WTC11 (cell line): ENCODE measurements around the gene NETO2. TPM values are rescaled to one million over a fixed set of nuclear protein-coding genes. Genes with fewer than 3 reads are reported as not detected.

Source experiments
- ATAC-seq: fragments of 200-7000 bp; cut with Tn5 transposase; 2 replicates; pipeline ENCODE4 v1.10.0; 2021; ENCODE audit warnings: mild to moderate bottlenecking, moderate library complexity
- CTCF ChIA-PET: fragments of 300-600 bp; sonication (Branson Sonifier 250); formaldehyde crosslinking; loops from one replicate; lab custom pipeline; 2021; ENCODE audit warnings: antibody characterized with exemption; lab: Charles Lee
- POLR2A ChIA-PET: fragments of 350-600 bp; sonication (Branson Sonifier 250); formaldehyde crosslinking; loops from one replicate; lab custom pipeline; 2021; ENCODE audit warnings: antibody characterized with exemption; lab: Charles Lee
- DNase-seq: peaks from one replicate; pipeline ENCODE4 v3.0.0; 2021; ENCODE audit warnings: low spot score
- H3K27ac Mint-ChIP-seq: 2 replicates; pipeline ENCODE4 v1.8.0; 2021; ENCODE audit warnings: mixed read lengths
- H3K27me3 Mint-ChIP-seq: 2 replicates; pipeline ENCODE4 v1.8.0; 2021; ENCODE audit warnings: low read depth, mild to moderate bottlenecking, moderate library complexity, mixed read lengths
- H3K36me3 Mint-ChIP-seq: 2 replicates; pipeline ENCODE4 v1.8.0; 2021; ENCODE audit warnings: mixed read lengths
- H3K4me1 Mint-ChIP-seq: 2 replicates; pipeline ENCODE4 v1.8.0; 2022; ENCODE audit warnings: mixed read lengths
- H3K4me3 Mint-ChIP-seq: 2 replicates; pipeline ENCODE4 v1.8.0; 2021; ENCODE audit warnings: mild to moderate bottlenecking, moderate library complexity, mixed read lengths
- H3K9me3 Mint-ChIP-seq: 2 replicates; pipeline ENCODE4 v1.8.0; 2021; ENCODE audit warnings: mixed read lengths
- EMX1 ChIP-seq: fragments of 250-450 bp; sonication (Bioruptor Pico); IDR thresholded peaks from 2 replicates; pipeline ENCODE4 v1.8.0; 2021; ENCODE audit warnings: mild to moderate bottlenecking
- FOXJ3 ChIP-seq: sonication (generic); formaldehyde crosslinking; IDR thresholded peaks from 2 replicates; pipeline ENCODE4 v1.9.0; 2021; ENCODE audit warnings: missing genetic modification reagents, mild to moderate bottlenecking, borderline replicate concordance
- FOXP1 ChIP-seq: sonication (generic); formaldehyde crosslinking; IDR thresholded peaks from 2 replicates; pipeline ENCODE4 v1.8.0; 2022; ENCODE audit warnings: missing genetic modification reagents, mild to moderate bottlenecking, moderate library complexity, borderline replicate concordance
- HMGA2 ChIP-seq: fragments of 250-450 bp; sonication (Bioruptor Pico); IDR thresholded peaks from 2 replicates; pipeline ENCODE4 v1.4.0; 2021; ENCODE audit warnings: mild to moderate bottlenecking, moderate library complexity
- IRF2 ChIP-seq: sonication (generic); formaldehyde crosslinking; IDR thresholded peaks from 2 replicates; pipeline ENCODE4 v1.8.0; 2022; ENCODE audit warnings: low read depth, missing genetic modification reagents, borderline replicate concordance
- JAZF1 ChIP-seq: fragments of 250-450 bp; sonication (Bioruptor Pico); IDR thresholded peaks from 2 replicates; pipeline ENCODE4 v1.9.0; 2021; ENCODE audit warnings: moderate library complexity, mild to moderate bottlenecking, inconsistent platforms
- JUN ChIP-seq: sonication (generic); formaldehyde crosslinking; IDR thresholded peaks from 2 replicates; pipeline ENCODE4 v1.8.0; 2023; ENCODE audit warnings: mild to moderate bottlenecking, missing genetic modification reagents
- MYBL2 ChIP-seq: sonication (generic); formaldehyde crosslinking; IDR thresholded peaks from 2 replicates; pipeline ENCODE4 v1.8.1; 2023; ENCODE audit warnings: mild to moderate bottlenecking, moderate library complexity, missing genetic modification reagents
- NFATC4 ChIP-seq: fragments of 250-450 bp; sonication (Bioruptor Pico); IDR thresholded peaks from 2 replicates; pipeline ENCODE4 v1.9.0; 2021; ENCODE audit warnings: mild to moderate bottlenecking
- NFE2L1 ChIP-seq: sonication (generic); formaldehyde crosslinking; IDR thresholded peaks from 2 replicates; pipeline ENCODE4 v1.8.1; 2023; ENCODE audit warnings: missing genetic modification reagents
- NR3C1 ChIP-seq: sonication (generic); formaldehyde crosslinking; conservative IDR thresholded peaks from 2 replicates; pipeline ENCODE4 v1.8.1; 2023; ENCODE audit warnings: low read depth, mild to moderate bottlenecking, missing genetic modification reagents
- TEAD4 ChIP-seq: sonication (generic); formaldehyde crosslinking; IDR thresholded peaks from 2 replicates; pipeline ENCODE4 v1.8.0; 2022; ENCODE audit warnings: mild to moderate bottlenecking, missing genetic modification reagents
- ZNF232 ChIP-seq: sonication (generic); formaldehyde crosslinking; IDR thresholded peaks from 2 replicates; pipeline ENCODE4 v1.8.0; 2022; ENCODE audit warnings: mild to moderate bottlenecking, missing genetic modification reagents
- ZNF263 ChIP-seq: sonication (generic); formaldehyde crosslinking; IDR thresholded peaks from 2 replicates; pipeline ENCODE4 v1.8.1; 2022; ENCODE audit warnings: low read depth, mild to moderate bottlenecking, moderate library complexity, missing genetic modification reagents
- ZNF423 ChIP-seq: fragments of 250-450 bp; sonication (Bioruptor Pico); IDR thresholded peaks from 2 replicates; pipeline ENCODE4 v2.1.2; 2022; ENCODE audit warnings: mild to moderate bottlenecking, moderate library complexity
- total RNA-seq: library from RNA; stranded (reverse); gene quantifications from 3 replicates; pipeline ENCODE4 v1.2.3, GENCODE V29; 2021
- TF ChIP-seq, protein P1 (sequence below): sonication (generic); formaldehyde crosslinking; IDR thresholded peaks from 2 replicates; pipeline ENCODE4 v1.8.0; 2022; ENCODE audit warnings: mild to moderate bottlenecking, missing genetic modification reagents
- TF ChIP-seq, protein P2 (sequence below): sonication (generic); formaldehyde crosslinking; IDR thresholded peaks from 2 replicates; pipeline ENCODE4 v1.8.1; 2023; ENCODE audit warnings: mild to moderate bottlenecking, missing genetic modification reagents, borderline replicate concordance
- TF ChIP-seq, protein P3 (sequence below): sonication (generic); formaldehyde crosslinking; IDR thresholded peaks from 2 replicates; pipeline ENCODE4 v1.8.1; 2022; ENCODE audit warnings: low read depth, missing genetic modification reagents, borderline replicate concordance
- TF ChIP-seq, protein P4 (sequence below): sonication (generic); formaldehyde crosslinking; IDR thresholded peaks from 2 replicates; pipeline ENCODE4 v1.8.1; 2022; ENCODE audit warnings: mild to moderate bottlenecking, moderate library complexity, missing genetic modification reagents
- TF ChIP-seq, protein P5 (sequence below): sonication (generic); formaldehyde crosslinking; IDR thresholded peaks from 2 replicates; pipeline ENCODE4 v1.8.1; 2023; ENCODE audit warnings: mild to moderate bottlenecking, missing genetic modification reagents
- TF ChIP-seq, protein P6 (sequence below): fragments of 250-450 bp; sonication (Bioruptor Pico); IDR thresholded peaks from 2 replicates; pipeline ENCODE4 v1.8.0; 2021; ENCODE audit warnings: mild to moderate bottlenecking
- TF ChIP-seq, protein P7 (sequence below): sonication (generic); formaldehyde crosslinking; IDR thresholded peaks from 2 replicates; pipeline ENCODE4 v1.8.0; 2022; ENCODE audit warnings: missing genetic modification reagents

NETO2 gene
- total RNA-seq, 1 experiment from 2014 or later, result 21.8 TPM

DNA sequence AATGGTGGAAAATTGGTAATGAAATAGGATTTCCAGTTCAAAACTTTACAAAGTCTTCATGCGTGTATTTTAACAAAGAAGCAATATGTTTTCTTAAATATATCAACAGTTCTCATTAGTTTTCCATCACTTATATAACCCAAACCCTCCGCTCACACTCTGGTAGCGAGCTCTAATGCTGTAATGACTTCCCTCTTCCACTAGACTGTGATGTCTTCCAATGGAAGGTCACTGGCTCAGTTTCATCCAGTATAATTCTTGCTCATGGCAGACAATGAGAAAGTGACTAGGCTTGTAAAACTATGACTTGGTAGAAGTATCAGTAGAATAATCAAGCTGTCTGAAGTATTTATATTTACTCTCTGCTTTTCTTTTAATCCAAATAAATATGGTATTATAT is 32.8 kb downstream of the NETO2 start:
- no peak overlapping the region for H3K27ac Mint-ChIP-seq
- H3K4me3 Mint-ChIP-seq, result no peak overlapping the region
- CTCF ChIA-PET, result interaction anchor here (0.5 to 3.7 kb wide), 12 partner anchors 11 to 1054 kb away, joined by 3 to 26 read pairs (median 3); partner anchors contain the start of gene NETO2
- H3K4me1 Mint-ChIP-seq, result no peaks in the 10 kb centered on the region
- no peaks in the 10 kb centered on the region for H3K27me3 Mint-ChIP-seq
- POLR2A ChIA-PET, result interaction anchor here (0.6 kb wide), 1 partner anchor 170 kb away, joined by 4 read pairs; no protein-coding TSS in a partner anchor
- ATAC-seq, result peak; percentile 80
- H3K36me3 Mint-ChIP-seq, result peaks cover 7% of the 10 kb centered on the region; the same call in 1 of the 2 replicates
- no peak for DNase-seq
- TF ChIP-seq JAZF1 (CRISPR knock-in tag) (no peak), ZNF263 (CRISPR knock-in tag) (no peak), TEAD4 (CRISPR knock-in tag) (no peak), MYBL2 (no peak), EMX1 (CRISPR knock-in tag) (no peak)
- TF ChIP-seq, protein P1, sequence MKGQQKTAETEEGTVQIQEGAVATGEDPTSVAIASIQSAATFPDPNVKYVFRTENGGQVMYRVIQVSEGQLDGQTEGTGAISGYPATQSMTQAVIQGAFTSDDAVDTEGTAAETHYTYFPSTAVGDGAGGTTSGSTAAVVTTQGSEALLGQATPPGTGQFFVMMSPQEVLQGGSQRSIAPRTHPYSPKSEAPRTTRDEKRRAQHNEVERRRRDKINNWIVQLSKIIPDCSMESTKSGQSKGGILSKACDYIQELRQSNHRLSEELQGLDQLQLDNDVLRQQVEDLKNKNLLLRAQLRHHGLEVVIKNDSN, result no peak
- TF ChIP-seq, protein P2, sequence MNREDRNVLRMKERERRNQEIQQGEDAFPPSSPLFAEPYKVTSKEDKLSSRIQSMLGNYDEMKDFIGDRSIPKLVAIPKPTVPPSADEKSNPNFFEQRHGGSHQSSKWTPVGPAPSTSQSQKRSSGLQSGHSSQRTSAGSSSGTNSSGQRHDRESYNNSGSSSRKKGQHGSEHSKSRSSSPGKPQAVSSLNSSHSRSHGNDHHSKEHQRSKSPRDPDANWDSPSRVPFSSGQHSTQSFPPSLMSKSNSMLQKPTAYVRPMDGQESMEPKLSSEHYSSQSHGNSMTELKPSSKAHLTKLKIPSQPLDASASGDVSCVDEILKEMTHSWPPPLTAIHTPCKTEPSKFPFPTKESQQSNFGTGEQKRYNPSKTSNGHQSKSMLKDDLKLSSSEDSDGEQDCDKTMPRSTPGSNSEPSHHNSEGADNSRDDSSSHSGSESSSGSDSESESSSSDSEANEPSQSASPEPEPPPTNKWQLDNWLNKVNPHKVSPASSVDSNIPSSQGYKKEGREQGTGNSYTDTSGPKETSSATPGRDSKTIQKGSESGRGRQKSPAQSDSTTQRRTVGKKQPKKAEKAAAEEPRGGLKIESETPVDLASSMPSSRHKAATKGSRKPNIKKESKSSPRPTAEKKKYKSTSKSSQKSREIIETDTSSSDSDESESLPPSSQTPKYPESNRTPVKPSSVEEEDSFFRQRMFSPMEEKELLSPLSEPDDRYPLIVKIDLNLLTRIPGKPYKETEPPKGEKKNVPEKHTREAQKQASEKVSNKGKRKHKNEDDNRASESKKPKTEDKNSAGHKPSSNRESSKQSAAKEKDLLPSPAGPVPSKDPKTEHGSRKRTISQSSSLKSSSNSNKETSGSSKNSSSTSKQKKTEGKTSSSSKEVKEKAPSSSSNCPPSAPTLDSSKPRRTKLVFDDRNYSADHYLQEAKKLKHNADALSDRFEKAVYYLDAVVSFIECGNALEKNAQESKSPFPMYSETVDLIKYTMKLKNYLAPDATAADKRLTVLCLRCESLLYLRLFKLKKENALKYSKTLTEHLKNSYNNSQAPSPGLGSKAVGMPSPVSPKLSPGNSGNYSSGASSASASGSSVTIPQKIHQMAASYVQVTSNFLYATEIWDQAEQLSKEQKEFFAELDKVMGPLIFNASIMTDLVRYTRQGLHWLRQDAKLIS (CRISPR knock-in tag), result no peak
- peaks cover 6% of the 10 kb centered on the region; the same call in 1 of the 2 replicates for H3K9me3 Mint-ChIP-seq

DNA sequence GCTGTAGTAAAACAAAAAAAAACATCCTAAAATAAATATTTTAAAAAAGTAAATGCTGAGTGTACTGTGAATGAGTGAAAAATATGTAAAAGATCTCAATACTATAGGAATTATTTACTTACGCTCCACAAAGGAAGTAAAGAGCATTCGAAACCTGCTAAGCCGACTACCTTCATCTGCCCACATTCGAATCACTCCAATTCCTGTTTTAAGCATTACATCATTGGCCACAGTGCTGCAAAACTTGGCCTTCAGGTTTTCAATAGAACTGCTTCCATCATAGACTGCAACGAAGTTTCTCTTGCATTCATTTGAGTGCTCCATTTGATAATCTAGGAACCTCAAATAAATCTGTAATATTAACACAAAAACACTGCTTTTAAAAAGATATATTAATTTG is 34.4 kb downstream of the NETO2 start:
- CTCF ChIA-PET, result interaction anchor here (1.3 to 3.7 kb wide), 2 partner anchors 34 to 72 kb away, joined by 3 to 26 read pairs; partner anchors contain the start of gene NETO2
- TF ChIP-seq NFE2L1 (CRISPR knock-in tag) (no peak), ZNF423 (CRISPR knock-in tag) (no peak), JAZF1 (CRISPR knock-in tag) (no peak), NR3C1 (CRISPR knock-in tag) (no peak), NFATC4 (CRISPR knock-in tag) (no peak), IRF2 (CRISPR knock-in tag) (no peak), FOXP1 (CRISPR knock-in tag) (no peak), ZNF232 (CRISPR knock-in tag) (no peak), JUN (CRISPR knock-in tag) (no peak), FOXJ3 (CRISPR knock-in tag) (no peak), HMGA2 (CRISPR knock-in tag) (no peak)
- TF ChIP-seq, protein P3, sequence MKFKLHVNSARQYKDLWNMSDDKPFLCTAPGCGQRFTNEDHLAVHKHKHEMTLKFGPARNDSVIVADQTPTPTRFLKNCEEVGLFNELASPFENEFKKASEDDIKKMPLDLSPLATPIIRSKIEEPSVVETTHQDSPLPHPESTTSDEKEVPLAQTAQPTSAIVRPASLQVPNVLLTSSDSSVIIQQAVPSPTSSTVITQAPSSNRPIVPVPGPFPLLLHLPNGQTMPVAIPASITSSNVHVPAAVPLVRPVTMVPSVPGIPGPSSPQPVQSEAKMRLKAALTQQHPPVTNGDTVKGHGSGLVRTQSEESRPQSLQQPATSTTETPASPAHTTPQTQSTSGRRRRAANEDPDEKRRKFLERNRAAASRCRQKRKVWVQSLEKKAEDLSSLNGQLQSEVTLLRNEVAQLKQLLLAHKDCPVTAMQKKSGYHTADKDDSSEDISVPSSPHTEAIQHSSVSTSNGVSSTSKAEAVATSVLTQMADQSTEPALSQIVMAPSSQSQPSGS (CRISPR knock-in tag), result no peak
- TF ChIP-seq, protein P4, sequence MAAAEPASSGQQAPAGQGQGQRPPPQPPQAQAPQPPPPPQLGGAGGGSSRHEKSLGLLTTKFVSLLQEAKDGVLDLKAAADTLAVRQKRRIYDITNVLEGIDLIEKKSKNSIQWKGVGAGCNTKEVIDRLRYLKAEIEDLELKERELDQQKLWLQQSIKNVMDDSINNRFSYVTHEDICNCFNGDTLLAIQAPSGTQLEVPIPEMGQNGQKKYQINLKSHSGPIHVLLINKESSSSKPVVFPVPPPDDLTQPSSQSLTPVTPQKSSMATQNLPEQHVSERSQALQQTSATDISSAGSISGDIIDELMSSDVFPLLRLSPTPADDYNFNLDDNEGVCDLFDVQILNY (CRISPR knock-in tag), result no peak
- TF ChIP-seq, protein P5, sequence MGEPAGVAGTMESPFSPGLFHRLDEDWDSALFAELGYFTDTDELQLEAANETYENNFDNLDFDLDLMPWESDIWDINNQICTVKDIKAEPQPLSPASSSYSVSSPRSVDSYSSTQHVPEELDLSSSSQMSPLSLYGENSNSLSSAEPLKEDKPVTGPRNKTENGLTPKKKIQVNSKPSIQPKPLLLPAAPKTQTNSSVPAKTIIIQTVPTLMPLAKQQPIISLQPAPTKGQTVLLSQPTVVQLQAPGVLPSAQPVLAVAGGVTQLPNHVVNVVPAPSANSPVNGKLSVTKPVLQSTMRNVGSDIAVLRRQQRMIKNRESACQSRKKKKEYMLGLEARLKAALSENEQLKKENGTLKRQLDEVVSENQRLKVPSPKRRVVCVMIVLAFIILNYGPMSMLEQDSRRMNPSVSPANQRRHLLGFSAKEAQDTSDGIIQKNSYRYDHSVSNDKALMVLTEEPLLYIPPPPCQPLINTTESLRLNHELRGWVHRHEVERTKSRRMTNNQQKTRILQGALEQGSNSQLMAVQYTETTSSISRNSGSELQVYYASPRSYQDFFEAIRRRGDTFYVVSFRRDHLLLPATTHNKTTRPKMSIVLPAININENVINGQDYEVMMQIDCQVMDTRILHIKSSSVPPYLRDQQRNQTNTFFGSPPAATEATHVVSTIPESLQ (CRISPR knock-in tag), result no peak
- TF ChIP-seq, protein P6, sequence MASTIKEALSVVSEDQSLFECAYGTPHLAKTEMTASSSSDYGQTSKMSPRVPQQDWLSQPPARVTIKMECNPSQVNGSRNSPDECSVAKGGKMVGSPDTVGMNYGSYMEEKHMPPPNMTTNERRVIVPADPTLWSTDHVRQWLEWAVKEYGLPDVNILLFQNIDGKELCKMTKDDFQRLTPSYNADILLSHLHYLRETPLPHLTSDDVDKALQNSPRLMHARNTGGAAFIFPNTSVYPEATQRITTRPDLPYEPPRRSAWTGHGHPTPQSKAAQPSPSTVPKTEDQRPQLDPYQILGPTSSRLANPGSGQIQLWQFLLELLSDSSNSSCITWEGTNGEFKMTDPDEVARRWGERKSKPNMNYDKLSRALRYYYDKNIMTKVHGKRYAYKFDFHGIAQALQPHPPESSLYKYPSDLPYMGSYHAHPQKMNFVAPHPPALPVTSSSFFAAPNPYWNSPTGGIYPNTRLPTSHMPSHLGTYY (CRISPR knock-in tag), result no peak
- TF ChIP-seq, protein P7, sequence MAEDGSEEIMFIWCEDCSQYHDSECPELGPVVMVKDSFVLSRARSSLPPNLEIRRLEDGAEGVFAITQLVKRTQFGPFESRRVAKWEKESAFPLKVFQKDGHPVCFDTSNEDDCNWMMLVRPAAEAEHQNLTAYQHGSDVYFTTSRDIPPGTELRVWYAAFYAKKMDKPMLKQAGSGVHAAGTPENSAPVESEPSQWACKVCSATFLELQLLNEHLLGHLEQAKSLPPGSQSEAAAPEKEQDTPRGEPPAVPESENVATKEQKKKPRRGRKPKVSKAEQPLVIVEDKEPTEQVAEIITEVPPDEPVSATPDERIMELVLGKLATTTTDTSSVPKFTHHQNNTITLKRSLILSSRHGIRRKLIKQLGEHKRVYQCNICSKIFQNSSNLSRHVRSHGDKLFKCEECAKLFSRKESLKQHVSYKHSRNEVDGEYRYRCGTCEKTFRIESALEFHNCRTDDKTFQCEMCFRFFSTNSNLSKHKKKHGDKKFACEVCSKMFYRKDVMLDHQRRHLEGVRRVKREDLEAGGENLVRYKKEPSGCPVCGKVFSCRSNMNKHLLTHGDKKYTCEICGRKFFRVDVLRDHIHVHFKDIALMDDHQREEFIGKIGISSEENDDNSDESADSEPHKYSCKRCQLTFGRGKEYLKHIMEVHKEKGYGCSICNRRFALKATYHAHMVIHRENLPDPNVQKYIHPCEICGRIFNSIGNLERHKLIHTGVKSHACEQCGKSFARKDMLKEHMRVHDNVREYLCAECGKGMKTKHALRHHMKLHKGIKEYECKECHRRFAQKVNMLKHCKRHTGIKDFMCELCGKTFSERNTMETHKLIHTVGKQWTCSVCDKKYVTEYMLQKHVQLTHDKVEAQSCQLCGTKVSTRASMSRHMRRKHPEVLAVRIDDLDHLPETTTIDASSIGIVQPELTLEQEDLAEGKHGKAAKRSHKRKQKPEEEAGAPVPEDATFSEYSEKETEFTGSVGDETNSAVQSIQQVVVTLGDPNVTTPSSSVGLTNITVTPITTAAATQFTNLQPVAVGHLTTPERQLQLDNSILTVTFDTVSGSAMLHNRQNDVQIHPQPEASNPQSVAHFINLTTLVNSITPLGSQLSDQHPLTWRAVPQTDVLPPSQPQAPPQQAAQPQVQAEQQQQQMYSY, result no peak

More for the DNA sequence above, 34.4 kb downstream of the NETO2 start:
- Mint-ChIP-seq H3K4me3 (no peak overlapping the region), H3K4me1 (no peaks in the 10 kb centered on the region), H3K9me3 (no peaks in the 10 kb centered on the region), H3K27me3 (no peaks in the 10 kb centered on the region), H3K27ac (no peak overlapping the region), H3K36me3 (peaks cover 5% of the 10 kb centered on the region; the same call in 1 of the 2 replicates)
- no peak for DNase-seq
- POLR2A ChIA-PET, result no interaction called here
- ATAC-seq, result no peak
